Jurkat, Clone E6-1 (cell line): ENCODE results near the gene CLEC1A. TPM values are rescaled to one million over a fixed set of nuclear protein-coding genes. Genes with fewer than 3 reads are reported as not detected.

Experiments used
- DNase-seq: peaks from one replicate; pipeline ENCODE4 v3.0.0-alpha.2; 2011; ENCODE audit warnings: low read depth, low spot score
- H3K4me3 ChIP-seq: 2 replicates; pipeline ENCODE4 v1.5.1; 2011; ENCODE audit warnings: mild to moderate bottlenecking, low read length, control low read depth, moderate library complexity
- polyA plus RNA-seq: library from polyadenylated mRNA; unstranded; fragments of >200 nt; gene quantifications from one replicate; pipeline ENCODE4 v1.2.1, GENCODE V29; 2012; ENCODE audit warnings: missing spikeins; ENCODE audit not compliant: insufficient read length, insufficient read depth

The CLEC1A gene
- polyA plus RNA-seq: not detected

DNA sequence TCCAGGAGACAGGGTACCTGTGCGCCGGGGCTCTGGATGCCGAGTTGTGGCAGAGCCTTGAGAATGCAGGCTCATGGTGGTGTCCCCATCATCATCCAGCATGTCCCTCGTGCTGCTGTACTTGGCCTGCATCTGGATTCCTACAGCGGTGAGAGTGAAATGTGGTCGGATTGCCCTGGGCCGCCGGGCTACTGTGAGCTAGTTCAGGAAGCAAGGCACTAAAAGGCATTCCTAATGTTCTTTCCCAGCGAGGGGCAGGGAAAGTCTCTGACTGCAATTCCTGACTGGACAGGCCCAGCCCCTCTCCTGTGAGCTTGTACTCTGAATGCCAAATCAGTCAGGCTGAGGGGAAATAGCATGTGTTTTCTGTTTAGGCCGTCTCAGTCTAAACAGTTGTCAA, at the start of gene CLEC1A:
TSS of gene CLEC1A (minus strand) at position 195 of the 400 bp plus-strand sequence. CDS start at position 132, 63 bp downstream.
- DNase-seq: no peak
- no peak within 1 kb of the TSS for H3K4me3 ChIP-seq

DNA sequence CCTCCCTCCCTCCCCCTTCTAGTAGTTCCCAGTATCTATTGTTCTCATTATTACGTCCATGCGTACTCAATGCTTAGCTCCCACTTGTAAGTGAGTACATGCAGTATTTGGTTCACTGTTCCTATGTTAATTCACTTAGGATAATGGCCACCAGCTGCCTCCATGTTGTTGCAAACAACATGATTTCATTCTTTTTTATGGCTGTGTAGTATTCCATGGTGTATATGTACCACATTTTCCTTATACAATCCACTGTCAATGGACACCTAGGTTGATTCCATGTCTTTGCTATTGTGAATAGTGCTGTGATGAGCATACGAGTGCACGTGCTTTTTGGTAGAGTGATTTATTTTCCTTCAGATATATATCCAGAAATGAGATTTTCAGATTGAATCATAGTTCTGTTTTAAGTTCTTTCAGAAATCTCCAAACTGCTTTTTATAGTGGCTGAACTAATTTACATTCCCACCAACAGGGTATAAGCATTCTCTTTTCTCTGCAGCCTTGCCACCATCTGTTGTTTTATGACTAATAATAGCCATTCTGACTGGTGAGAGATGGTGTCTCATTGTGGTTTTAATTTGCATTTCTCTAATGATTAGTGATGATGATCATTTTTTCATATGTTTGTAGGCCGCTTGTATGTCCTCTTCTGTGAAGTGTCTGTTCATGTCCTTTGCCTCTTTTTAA, 49.1 kb upstream of the CLEC1A start:
- no peak for DNase-seq

DNA sequence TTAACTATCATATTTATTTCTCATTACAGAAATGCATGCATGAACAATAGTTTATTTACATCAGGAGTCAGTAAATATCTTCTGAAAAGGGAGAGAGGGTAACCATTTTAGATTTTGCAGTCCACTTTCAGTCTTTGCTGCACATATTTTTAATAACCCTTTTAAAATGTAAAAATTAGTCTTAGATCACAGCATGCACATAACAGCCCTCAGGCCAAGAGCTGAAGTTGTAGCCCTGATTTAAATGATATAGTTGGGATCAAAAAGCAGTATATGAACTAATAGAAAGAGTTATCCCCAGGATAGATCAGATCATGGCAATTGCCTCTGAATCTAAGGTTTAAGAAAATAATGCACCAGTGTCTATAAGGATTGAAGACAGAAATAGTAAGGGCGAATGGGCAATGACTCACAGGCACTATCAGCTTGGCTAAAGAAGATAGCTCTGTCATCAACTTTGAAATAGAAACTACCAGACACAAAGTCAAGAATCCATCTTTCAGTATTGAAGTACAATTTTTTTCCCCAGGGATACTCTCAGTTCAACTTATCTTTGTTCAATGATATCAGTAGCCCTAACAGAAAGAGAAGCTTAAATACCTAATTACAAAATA, 44.3 kb upstream of the CLEC1A start:
- DNase-seq: no peak
- no peak overlapping the region for H3K4me3 ChIP-seq

More for the DNA sequence above, 49.1 kb upstream of the CLEC1A start:
- no peak overlapping the region for H3K4me3 ChIP-seq

GRCh38 chr12:10140001-10140400, 41.2 kb upstream of the CLEC1A start:
- DNase-seq: peak; percentile 49

DNA sequence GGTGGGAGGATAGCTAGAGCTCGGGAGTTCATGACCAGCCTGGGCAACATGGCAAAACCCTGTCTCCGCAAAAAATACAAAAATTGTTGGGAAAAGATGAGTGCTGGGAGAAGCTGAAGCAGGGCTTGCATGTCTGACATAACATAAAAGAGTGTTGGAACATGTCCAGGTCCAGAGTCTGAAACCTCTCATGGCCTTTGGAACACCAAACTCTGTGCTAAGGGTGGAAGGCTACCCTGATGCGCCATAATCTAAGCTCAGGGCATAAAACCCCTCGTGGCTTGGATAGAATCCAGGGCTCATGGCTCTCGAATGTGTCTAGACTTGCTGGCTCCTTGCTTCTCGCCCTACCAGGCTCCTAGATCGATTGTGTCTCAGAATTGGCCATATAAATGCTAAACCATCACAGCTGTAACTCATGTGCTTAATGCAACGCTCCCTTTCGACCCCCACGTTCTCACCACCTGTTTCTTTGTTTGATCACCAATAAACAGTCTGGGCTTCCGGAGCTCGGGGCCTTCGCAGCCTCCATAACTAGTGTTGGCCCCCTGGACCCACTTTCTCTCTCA, 37.9 kb upstream of the CLEC1A start:
- no peak for DNase-seq
- no peak overlapping the region for H3K4me3 ChIP-seq

More at GRCh38 chr12:10140001-10140400, 41.2 kb upstream of the CLEC1A start:
- no peak overlapping the region for H3K4me3 ChIP-seq

GRCh38 chr12:10135126-10135525, 36.3 kb upstream of the CLEC1A start:
- no peak overlapping the region for H3K4me3 ChIP-seq

GRCh38 chr12:10132850-10133370, 34.1 kb upstream of the CLEC1A start:
- DNase-seq: no peak
- H3K4me3 ChIP-seq: no peak overlapping the region

More at GRCh38 chr12:10135126-10135525, 36.3 kb upstream of the CLEC1A start:
- no peak for DNase-seq

DNA sequence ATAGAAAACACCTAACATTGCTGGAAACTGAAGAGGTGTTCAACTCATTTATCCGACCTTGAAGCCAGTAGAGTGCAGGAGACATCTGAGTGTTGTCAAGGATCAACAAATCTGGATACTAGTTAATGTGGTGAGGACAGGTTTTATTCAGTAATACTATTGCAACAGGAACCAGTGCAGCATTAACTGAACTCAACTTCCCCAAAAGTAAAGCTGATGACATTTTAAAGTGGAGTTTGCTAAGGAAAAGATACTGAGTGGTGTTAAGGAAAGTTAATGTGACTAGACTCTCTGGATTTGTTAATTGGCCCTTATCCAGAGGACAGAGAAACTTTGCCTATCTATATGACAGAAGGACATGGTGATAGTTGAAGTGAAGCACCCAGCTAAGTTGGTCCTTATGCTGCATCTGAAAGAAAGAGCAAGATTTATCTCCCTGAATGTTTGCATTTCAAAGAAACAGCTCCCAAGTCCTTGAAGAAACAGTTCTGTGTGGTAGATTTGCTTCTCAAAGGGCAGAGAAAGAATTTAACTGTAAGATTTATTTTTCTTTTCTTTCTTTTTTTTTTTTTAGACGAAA, 32.4 kb upstream of the CLEC1A start:
- no peak for DNase-seq
- no peak overlapping the region for H3K4me3 ChIP-seq

- H3K4me3 ChIP-seq: no peak within 1 kb of the TSS
- peak; percentile 23 for DNase-seq
These were observed 31.3 kb upstream of the CLEC1A start, which contains the start of gene CLEC7A for GRCh38 chr12:10130042-10130441. Gene CLEC7A, minus strand, starts transcription at chr12:10130199. Its CDS starts 117 bp downstream, at chr12:10130082.

DNA sequence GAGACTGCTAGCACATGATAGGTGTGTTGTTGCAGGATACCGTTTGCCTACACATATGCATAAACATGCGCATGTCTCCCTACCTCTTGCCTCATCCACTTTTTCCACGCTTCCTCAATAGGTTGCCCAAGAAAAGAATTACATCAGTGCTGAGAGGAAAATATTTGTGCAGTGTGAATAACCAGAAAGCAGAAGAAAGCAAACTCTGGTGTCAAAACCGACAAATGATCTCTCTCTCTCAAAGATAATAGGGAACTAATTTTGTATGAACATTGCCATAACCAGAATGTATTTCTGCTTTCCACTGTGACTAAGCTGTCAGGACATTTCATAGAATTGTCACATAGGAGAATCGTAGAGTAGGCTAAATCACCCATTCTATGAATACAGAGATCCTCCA, 29.9 kb upstream of the CLEC1A start:
- DNase-seq: no peak

GRCh38 chr12:10126413-10126812, 27.6 kb upstream of the CLEC1A start:
- no peak overlapping the region for H3K4me3 ChIP-seq
- no peak for DNase-seq

More for the DNA sequence above, 29.9 kb upstream of the CLEC1A start:
- H3K4me3 ChIP-seq: no peak overlapping the region

DNA sequence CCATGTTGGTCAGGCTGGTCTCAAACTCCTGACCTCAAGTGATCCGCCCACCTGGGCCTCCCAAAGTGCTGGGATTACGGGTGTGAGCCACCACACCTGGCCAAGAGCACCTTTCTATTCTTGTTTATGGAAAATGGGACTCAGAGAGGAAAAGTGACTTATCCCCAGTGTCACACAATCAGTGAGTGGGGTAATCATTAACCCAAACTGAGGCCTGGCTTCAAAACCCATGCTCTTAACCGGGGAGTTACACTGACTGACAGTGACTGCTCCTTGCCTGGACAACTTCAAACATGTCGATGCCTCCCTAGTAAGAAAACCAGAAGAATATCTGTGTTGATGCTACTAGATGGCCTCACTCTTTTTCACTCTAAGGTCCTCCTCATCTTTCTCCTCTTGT, 23.9 kb upstream of the CLEC1A start:
- H3K4me3 ChIP-seq: no peak overlapping the region
- no peak for DNase-seq

- H3K4me3 ChIP-seq: no peak overlapping the region
- no peak for DNase-seq
These were observed 22.5 kb upstream of the CLEC1A start for GRCh38 chr12:10121278-10121677.

DNA sequence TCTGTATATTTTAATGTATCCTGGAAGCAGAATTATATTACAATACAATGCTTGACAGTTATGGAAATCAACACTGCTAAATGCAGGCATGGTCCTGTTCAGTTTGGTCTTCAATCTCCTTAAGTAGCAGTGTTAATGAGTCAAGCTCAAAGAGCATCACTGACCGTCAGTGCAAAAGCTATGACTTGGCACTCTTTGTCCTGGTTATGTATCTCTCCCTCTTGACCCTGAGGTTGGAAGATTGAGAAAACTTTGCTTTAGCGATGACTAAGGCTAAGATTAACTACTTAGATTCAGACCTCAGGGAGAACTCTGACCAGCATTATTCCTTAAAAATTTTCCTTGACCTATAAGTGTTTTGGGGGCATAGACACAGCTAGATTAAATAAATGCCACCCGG, 20.3 kb upstream of the CLEC1A start:
- H3K4me3 ChIP-seq: no peak overlapping the region
- DNase-seq: no peak

DNA sequence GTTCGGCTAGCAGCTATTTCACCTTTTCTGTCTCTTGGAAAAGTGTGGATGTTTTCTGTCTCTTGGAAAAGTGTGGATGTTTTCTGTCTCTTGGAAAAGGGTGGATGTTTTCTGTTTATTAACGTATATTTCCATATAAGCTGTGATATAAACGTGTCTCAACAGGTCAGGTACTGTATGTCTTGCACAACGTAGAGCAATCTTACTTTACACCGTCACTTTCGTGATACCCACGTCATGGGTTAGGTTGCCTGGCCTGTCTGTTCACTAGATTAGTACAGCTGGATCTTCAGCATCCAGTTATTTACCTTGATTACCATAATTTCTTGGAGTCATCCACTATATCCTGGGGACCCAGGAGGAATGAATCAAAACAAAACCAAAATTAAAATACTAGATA, 17.1 kb upstream of the CLEC1A start:
- H3K4me3 ChIP-seq: no peak overlapping the region
- no peak for DNase-seq

DNA sequence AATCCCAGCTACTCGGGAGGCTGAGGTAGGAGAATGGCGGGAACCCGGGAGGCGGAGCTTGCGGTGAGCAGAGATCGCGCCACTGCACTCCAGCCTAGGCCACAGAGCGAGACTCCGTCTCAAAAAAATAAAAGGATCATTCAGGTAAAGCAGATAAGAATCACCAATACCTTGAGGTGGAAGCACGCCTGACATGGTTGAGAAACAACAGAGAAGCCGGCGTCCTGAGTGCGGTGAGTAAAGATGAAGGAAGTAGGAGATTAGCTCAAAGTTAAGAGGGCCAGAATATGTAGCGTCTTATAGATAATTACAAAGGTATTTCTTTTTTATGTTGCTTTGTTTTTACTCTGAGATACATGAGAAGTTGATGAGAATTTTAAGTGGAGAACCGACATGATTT, 16.5 kb upstream of the CLEC1A start:
- H3K4me3 ChIP-seq: no peak overlapping the region
- no peak for DNase-seq

DNA sequence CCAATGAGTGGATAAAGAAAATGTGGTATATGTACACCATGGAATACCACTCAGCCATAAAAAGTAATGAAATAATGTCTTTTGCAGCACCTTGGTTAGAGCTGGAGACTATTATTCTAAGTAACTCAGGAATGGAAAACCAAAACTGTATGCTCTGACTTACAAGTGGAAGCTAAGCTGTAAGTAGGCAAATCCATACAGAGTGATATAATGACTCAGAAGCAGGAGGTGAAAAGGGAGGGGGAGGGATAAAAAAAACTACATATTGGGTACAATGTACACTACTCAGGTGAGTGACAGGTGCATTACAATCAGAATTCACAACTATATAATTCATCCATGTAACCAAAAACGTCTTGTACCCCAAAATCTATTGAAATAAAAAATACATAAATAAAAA, 15.1 kb upstream of the CLEC1A start:
- H3K4me3 ChIP-seq: no peak overlapping the region
- DNase-seq: no peak

DNA sequence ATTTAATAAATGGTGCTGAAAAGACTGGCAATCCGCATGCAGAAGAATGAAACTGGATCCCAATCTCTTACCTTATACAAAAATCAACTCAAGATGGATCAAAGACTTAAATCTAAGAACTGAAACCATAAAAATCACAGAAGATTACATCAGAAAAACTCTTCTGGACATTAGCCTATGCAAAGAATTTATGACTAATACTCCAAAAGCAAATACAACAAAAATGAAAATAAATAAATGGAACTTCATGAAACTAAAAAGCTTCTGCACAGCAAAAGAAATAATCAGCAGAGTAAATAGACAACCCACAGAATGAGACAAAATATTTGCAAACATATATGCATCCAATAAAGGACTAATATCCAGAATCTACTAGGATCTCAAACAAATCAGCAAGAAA, 14.3 kb upstream of the CLEC1A start:
- DNase-seq: no peak
- H3K4me3 ChIP-seq: no peak overlapping the region

- H3K4me3 ChIP-seq: no peak overlapping the region
- DNase-seq: no peak
These were observed 12.7 kb upstream of the CLEC1A start for GRCh38 chr12:10111451-10111850.
